CD4-positive, alpha-beta T cell treated with Interleukin-17A for 4 hours (primary cell): ENCODE measurements around the gene EPYC.

ENCODE experiments used
- DNase-seq: peaks from one replicate; pipeline ENCODE4 v3.0.0-alpha.2; 2020; ENCODE audit warnings: mixed read lengths

EPYC gene

DNA sequence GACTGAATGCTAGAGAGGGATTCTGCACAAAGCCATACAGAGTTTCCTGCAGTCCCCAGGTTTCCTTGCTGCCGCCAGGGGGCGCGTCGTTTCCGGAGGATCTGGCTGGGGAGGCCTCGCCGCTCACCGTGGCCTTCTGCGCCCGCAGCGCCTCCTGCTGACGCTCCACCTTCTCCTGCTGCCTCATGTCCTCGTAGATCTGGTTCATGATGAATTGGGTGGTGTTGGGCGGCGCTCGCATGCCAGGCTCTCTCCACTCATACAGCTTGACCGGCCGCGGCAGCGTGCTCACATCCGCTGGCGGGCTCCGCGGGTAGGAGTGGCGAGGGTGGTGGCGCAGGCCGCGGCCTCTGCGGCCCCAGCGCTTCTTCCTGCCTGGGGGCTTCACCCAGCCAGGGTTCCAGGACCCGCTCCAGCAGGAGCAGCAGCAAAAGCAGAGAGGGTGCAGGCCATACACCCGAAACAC, 50.8 kb downstream of the EPYC start:
- peak; percentile 17 for DNase-seq

DNA sequence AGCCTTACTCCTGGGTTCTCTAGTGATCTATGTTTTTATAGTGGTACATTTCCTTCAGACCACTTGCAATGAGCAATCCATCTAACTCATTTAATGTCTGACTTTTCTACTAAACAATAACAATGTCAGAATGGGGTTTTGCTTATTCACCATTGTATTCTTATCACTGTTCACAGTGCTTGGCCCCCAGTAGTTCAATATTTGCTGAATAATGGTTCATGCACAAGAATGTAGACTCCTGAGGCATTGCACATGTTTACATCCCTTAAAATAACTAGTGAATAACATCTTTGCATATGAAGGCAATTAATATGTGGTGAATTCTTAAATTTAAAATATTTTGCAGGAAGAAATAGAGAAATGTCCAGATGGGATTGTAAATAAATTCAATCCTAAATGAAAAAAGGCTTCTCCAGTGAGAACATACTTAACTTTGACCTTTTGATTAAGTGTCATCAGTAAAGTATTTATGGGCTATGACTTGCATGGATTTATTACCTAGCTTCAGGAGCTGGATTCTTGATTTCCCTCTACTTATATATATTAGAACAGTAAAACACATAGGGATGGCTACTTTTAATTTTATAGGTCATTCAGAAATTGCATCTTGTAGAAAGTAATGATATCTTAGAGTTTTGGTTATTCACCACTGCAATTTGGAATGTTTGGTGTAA, 53.2 kb downstream of the EPYC start:
- DNase-seq = no peak

DNA sequence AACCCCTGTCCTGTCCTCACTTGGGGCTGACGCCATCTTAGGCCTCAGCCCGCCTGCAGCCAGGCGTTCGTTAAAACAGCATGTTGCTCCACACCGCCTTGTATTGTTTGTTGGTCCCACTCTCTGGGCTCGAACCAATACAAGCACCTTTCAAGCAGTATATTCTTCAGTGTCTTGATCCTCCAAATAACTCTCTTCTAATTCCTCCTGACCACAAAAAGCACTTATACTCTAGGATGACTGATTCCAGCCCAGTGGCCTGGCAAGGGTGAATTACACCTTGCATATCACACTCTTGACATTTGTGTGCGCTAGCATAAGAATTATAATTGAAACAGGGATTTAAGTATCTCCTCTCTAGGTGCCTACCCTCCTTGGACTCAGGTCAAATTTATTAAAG, 56.9 kb downstream of the EPYC start:
- DNase-seq = no peak

GRCh38 chr12:90945070-90945649, 59.6 kb downstream of the EPYC start:
- DNase-seq = no peak

GRCh38 chr12:90943255-90943654, 61.5 kb downstream of the EPYC start:
- DNase-seq = no peak

DNA sequence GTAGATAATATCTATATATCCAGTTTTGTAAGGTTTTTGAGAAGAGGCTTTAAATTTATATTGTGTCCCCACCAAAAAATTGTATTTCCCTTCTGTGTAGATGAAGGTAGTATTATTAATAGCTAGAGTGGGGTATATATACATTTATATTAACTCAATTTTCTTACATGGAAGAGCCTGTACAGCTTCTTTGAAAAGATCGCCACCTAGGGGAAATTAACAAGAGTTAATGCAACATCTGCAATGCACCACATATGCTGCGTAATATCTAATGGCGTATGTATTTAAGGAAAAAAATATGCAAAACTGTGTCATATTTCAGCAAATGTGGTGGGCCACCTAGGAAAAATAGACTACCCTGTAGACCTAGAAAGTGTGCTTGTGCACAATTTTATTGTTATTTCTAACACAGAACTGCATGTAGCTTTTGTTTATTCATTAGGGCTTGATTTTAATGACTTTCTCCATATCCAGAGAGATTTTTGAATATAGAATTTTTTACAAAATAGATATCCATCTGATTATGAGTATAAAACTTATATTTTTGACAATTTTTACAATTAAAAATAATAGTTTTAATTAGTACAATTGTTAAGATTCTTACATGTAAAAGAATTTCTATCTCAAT, 63.8 kb downstream of the EPYC start:
- DNase-seq = no peak

GRCh38 chr12:90939382-90939781, 65.4 kb downstream of the EPYC start:
- DNase-seq = no peak

DNA sequence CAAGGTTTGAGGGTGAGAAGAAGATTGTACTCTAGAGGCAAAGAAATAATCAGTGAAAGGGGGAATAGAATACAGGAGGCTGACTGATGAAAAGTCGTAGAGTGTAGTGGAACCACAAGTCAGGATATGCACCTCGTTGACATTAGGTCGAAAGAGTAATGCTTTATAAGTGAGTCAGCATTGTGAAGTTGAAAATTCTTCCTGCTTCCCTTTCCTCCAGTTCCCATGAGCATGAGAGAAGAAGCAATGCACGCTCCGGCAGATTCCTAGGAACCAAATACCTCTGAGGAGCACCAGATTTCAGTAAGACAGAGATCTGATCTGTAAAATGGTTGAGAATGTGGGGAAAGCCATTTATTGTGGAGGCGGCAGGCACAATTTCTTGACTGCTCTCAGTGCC, 66.3 kb downstream of the EPYC start:
- no peak for DNase-seq

DNA sequence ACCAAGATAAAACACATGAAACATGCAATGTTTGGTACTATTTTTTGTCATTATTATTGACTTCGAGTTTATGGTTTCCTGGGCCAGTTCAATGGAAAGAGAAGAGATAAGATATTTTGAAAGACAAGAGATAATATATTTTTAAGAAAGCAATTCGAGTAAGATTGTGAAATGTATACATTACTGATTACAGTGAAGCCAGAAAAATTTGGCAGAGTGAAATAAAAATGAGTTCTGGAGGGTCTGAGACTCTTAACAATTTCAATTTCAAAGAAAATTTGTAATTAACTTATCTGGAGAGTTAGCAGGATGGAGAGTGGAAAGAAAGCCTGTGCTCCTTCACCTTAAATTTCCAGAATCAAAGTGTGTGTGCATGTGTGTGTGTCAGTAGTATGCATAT, 67.1 kb downstream of the EPYC start:
- no peak for DNase-seq

DNA sequence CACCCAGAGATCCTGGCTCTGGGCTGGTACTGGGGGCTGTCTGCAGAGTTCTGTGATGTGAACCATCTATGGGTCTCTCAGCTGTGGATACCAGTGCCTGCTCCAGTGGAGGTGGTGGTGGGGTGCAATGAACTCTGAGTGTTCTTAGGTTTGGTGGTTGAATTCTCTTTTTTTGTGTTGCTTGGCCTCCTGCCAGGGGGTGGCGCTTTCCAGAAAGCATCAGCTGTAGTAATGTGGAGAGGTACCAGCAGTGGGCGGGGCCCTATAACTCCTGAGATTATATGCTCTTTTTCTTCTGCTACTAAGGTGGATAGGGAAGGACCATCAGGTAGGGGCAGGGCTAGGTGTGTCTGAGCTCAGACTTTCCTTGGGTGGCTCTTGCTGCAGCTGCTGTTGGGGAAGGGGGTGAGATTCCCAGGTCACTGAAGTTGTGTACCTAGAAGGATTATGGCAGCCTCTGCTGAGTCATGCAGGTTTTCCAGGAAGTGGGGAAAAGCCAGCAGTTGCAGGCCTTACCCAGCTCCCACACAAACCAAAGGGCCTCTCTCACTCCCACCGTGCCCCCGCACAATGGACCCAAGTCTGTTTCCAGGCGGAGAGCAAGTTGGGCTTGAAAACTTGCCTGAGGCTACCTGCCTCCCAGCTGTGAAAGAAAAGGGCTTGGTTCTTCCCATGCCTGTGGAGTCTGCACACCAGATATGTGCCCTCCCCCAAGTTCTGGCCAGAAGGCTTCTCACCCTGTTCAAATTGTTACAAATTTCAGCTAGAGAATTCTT, 68.4 kb downstream of the EPYC start:
- no peak for DNase-seq

DNA sequence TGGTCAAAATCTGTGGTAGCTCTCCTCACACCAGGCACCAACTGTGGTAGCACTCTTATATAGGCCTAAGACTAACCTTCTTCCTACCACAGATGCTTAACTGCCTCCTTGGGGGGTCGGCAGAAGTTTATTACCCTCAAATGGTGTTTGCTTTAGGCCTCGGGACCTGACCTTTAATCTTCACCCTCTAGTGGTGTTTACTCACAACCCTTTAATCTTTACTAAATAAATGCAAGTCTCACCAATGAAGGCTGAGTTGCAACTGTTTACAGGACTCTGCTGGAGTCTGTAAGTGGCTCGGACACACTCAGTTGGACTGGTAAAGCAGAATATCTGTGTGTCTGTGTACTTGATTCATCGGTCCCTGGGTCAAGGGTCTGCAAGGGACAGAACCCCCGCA, 79.2 kb downstream of the EPYC start:
- no peak for DNase-seq

DNA sequence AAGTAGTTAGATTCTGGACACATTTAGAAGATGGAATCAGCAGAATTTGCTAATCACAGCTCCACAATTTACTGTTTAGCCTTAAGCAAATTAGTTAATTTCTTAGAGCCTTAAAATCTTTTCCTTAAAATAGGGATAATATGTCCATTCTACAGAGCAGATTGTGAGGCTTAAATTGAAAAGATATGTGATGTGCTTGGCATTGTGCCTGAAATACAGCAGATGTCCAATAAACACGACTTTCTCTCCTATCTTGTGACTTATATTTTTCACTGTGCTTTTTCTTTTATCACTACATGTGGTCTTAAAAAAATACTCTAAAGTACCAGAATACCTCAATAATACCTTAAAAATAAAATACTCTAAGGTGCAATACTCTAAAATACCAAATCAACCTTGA, 80.4 kb downstream of the EPYC start:
- no peak for DNase-seq

DNA sequence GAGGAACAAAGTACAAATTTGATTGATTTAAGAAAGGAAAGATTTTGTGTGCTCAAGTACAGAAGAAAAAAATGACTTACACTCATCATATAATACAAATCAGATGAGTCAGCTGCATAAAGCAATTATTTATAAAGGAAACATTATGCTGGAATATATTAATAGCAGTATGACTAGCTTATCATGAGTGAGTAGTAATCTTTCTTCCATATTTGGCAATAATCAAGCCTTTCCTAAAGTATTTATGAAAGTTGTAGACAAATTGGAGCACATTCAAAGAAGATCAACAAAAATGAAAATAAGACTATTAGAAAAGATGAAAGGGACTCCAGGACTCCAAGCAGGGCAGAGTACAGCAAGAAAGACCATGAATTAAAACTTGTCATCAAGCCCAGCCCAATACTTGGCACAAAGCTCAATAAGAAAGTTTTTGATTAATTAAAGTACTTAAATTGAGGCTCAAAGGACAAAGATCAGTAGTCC, 82.6 kb downstream of the EPYC start:
- no peak for DNase-seq

DNA sequence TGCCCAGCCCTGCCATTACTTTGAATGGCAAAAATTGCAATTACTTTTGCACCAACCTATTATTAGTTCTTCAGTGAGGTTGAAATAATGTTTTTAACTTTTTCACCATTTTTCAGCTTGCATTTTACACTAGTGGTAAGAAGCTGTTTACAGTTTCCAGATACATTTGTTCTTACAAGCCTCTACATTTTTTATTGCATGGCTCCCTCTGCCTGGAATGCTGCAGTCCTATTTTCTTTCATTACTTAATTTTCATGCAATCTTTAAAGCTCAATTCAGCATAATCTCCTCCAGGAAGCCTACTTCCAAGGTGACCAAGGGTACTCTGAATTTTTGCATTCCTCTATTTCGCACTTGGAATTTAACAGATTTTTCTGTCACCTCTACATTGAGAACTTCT, 83.2 kb downstream of the EPYC start:
- no peak for DNase-seq

- no peak for DNase-seq
Observed at GRCh38 chr12:90920222-90920621, 84.5 kb downstream of the EPYC start.

DNA sequence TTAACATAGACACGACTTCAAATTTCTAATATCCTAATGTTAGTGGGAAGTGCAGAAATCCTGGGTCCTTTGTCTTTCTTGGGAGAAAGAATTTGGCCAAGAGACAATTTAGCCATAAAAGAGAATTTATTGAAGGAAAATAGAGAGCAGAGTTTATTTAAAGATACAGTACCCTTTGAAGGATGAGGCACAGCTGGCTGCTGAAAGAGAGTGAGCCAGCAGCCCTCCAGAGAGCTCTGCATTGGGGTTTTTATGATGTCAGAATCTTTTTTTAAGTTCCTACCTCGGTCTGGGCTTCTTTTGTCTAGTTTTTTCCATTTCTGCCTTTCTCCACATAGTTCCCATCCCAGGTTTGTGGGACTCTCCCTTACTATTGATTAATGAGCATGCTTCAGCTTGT, 87.3 kb downstream of the EPYC start:
- DNase-seq = no peak

DNA sequence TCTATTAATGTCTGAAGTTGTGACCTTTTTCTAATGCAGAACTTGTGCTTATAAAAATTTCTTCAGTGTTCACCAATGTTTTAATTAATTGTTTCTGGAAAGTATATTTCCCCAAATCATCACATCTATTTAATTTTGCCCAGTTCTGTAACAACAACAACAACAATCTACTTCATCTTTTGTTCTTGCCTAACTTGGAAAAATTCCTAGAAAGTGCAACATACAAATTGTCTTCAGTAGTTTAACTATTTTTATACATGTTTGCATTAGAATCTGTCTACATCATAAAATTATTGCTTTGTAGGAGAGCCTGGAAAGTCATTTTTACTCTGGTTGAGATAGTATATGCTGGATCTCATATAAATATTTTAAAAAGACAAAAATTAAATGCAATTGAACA, 88.3 kb downstream of the EPYC start:
- DNase-seq = no peak

DNA sequence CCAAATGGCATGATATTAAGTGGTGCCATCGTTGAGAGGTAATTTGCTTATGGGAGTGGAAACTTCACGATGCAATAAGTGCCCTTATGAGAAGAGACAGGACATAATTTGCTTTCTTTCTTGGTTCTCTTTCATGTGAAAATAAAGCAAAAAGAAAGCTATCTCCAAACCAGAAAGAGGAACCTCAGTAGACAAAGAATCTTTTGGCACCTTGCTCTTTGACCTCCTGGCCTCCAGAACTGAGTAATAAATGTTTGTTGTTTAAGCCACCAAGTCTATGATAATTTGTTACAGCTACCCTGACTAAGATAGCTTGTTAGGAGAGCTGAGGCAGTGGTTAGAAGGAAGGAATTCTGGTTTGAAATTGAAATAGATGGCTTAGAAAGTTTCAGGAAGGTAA, 89.4 kb downstream of the EPYC start:
- no peak for DNase-seq
